ENCODE data around the gene AIP. TPM values are rescaled to one million over a fixed set of nuclear protein-coding genes. Genes with fewer than 3 reads are reported as not detected.
"Not testable (repeated sequence)": the region's sequence is repeated elsewhere in the genome, so short reads cannot be mapped to it uniquely, and the experiment has no call there.

AIP gene
- total RNA-seq, 2 donors from 2014 or later, result 44.4 to 50.5 TPM

DNA sequence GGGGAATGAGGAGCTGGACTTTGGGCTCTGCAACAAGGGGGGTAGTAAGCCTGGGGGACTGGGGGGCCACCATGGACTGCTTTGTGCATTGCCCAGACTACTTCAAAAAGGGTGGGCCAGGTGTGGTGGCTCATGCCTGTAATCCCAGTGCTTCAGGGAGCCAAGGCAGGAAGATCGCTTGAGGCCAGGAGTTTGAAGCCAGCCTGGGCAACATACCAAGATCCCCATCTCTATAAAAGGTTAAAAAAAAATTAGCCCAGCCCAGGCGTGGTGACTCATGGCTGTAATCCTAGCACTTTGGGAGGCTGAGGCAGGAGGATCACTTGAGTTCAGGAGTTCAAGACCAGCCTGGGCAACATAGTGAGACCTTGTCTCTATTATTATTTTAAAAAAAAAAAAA is 17.3 kb upstream of the AIP start:
- intact Hi-C loops (cut with DNase I); DNase-seq (ENCODE audit: low spot score): not testable (repeated sequence)

DNA sequence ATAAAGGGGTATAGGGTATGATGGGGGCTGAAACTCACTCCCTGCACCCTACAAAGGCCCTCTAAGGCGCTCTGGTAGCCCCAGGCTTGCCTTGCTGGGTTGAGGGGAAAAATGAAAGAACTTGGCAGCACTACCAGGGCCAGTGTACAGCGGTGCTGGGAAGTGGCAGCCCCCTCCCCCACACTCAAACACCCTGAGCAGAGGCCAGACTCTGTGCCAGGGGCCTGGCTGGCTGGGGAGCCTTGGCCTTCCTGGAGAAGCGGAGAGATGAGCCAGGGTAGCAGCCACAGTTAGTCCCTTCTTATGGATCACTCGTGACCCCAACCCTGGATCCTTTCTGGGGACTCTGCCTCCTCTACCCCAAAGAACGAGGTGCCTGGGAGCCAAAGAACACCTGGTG is 16.5 kb upstream of the AIP start:
- intact Hi-C loops (cut with DNase I), result no loop called here
- no peak for DNase-seq (ENCODE audit: low spot score)

DNA sequence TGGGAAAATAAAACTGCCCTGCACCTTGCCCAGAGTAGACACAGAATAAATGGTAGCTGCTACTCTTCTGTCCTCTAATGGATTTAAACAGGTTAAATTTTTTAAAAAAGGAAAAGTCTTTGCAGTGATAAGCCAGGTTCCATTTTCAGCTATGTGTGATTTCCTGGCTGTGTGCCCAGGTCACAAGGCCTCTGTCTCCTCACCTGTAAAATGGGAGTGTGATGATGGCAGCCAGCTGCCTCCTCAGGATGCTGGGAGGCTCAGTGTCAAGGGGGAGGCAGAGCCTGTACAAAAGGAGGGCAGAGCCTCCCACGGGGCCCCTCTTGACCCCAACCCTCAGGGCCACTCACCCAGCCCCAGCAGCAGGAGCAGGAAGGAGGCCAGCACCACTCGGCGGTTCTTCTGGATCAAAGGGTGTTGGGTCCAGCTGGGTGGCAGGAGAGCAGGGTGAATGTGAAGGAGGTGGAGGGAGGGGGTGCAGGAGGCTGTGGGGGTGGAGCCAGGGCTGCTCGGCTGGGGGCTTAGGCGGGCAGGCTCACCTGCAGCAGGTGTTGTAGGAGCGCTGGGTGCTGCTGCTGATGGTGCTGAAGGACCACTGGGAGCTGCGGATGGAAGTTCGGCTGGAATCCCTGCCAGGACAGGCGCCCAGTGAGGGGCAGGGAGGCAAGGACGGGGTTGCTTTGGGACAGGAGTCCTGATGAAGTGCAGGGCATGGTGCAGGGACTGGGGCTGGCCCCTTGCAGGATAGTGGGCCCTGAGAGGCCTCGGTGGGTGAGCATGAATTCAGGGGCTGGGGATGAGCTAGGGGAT is 15.7 kb upstream of the AIP start:
- DNase-seq (ENCODE audit: low spot score), result no peak
- intact Hi-C loops (cut with DNase I), result no loop called here

DNA sequence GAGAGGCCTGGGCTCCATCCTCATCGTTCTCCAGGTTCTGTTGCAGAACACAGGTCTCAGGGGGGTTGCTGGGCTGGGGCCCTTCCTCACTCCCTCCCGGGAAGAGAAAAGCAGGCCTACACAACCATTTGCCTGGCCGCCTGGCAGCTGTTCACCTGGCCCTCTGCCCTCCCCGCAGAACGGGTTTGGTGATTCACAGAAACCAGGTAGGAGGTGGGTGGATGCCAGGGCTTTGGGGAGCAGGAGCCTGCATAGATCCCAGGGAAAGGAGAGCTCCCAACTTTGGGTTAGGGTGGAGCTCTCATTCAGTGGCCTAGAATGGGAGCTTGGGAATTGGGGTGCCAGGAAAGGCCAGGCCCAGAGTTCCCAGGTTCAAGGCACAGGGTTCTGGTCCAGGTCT is 14.8 kb upstream of the AIP start:
- no peak for DNase-seq (ENCODE audit: low spot score)

DNA sequence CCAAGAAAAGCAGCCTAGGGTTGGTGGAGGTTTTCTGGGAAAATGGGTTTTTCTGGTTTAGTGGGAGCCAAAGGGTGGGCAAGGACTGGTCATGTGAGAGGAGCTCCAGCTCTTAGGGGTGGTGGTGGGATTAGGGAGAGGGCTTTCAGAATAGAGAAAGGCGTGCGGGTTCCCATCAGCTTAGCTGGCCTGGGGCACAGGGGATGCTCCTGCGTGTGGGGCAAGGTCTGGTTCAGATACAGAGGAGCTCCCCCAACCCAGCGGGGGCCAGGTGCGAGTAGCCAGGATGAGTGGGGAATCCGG is 14.4 kb upstream of the AIP start:
- intact Hi-C loops (cut with DNase I), result no loop called here
- no peak for DNase-seq (ENCODE audit: low spot score)

More for the DNA sequence above, 14.8 kb upstream of the AIP start:
- intact Hi-C loops (cut with DNase I), result no loop called here

DNA sequence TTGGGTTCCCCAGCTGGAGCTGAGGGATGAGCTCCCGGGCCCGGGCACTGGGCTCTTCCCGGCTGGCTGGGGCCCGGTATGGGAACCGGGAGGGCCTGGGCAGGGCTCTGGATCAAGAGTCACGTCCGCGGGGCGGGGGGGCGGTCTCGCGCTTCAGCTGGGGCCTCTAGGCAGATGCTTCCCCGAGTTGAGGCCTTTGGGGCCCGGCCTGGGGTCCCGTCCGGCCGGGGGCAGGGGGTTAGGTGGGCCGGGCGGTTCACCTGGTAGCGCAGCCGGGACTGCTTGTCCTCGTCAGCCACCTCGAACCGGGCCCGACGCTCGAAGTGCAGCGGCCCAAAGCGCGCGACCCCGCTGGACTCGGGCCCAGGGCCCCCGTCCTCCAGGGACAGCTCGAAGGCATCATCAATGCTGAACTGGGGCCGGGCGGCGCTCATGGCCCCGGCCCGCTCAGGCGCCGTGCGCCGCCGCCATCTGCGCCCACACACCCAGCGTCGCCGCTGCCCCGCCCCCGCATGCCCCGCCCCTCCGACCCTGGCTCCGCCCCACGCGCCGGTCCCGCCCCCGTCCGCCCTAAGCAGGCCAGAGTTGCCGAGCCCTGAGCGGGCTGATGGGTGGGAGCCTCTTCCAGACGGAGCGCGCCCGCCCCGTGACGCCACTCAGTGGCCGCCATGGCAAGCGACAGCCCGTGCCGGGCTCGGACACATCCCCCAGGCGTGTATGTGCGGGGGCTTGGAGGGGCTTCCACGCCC is 13.9 kb upstream of the AIP start, which contains the start of gene TMEM134:
TSS of gene TMEM134 (minus strand) at position 493 of the 749 bp plus-strand sequence. CDS start at position 434, 59 bp downstream.
- peak; percentile 98 for DNase-seq (ENCODE audit: low spot score)
- intact Hi-C loops (cut with DNase I), result no loop called here

DNA sequence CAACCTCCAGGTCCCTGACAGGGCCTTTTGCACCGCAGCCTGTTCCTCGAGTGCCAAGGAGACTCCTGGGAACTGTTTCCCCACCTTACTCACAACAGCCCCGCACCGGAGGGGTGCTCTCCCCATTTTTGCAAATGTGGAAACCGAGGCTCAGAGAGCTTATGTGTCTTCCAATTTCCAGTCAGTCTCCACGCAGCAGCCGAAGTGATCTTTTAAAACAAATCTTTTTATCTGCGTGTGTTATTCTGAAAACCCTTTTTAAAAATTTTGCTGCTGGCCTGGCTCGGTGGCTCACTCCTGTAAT is 13.4 kb upstream of the AIP start:
- intact Hi-C loops (cut with DNase I), result no loop called here
- no peak for DNase-seq (ENCODE audit: low spot score)

DNA sequence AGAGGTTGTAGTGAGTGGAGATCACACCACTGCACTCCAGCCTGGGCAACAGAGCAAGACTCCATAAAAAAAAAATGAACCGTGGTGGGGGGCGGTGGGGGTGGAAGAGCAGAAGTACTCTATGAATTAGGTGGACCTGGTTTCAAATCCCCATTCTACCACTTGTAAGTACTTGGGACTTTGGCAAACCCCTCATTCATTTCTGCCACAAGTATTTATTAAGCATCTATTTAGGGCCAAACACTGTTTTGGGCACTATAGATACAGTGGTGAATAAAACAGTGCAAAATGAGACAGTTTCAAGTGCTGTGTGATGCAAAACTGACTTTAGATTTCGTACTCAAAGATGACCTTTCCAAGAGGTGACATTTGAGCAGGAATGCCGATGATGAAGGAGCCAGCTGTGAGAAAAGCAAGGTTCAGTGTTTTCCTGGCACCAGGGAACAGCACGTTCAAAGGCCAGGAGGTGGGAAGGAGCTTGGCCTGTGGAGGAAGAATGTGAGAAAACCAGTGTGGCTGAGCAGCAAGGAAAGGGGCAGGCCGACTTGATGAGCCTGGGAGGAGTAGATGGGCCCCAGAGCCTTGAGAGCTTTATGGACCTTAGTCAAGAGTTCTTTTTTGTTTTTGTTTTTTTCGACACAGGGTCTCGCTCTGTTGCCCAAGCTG is 12.4 kb upstream of the AIP start:
- intact Hi-C loops (cut with DNase I), result no loop called here
- DNase-seq (ENCODE audit: low spot score), result no peak

DNA sequence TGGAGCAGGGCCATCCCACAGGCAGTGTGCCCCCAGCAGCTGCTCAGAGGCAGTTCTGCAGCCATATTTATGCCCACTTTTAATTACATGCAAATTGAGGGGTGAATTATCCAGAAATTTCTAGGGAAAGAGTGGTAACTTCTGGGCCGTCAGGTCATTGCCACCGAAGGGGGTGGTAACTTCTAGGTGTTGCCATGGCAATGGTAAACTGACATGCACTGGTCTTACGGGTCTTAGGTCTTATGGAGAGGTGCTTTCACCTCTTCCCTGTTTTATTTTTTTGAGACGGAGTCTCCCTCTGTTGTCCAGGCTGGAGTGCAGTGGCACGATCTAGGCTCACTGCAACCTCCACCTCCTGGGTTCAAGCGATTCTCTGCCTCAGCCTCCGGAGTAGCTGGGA is 9.9 kb upstream of the AIP start:
- intact Hi-C loops (cut with DNase I), result no loop called here
- DNase-seq (ENCODE audit: low spot score), result no peak

DNA sequence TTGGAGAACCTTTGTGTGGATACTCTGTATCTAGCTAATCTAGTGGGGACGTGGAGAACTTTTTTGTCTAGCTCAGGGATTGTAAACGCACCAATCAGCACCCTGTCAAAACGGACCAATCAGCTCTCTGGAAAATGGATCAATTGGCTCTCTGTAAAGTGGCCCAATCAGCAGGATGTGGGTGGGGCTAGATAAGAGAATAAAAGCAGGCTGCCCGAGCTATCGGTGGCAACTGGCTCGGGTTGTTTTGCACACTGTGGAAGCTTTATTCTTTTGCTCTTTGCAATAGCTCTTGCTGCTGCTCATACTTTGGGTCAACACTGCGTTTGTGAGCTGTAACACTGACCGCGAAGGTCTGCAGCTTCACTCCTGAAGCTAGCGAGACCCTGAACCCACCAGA is 6.1 kb upstream of the AIP start:
- intact Hi-C loops (cut with DNase I), result not testable (repeated sequence)

DNA sequence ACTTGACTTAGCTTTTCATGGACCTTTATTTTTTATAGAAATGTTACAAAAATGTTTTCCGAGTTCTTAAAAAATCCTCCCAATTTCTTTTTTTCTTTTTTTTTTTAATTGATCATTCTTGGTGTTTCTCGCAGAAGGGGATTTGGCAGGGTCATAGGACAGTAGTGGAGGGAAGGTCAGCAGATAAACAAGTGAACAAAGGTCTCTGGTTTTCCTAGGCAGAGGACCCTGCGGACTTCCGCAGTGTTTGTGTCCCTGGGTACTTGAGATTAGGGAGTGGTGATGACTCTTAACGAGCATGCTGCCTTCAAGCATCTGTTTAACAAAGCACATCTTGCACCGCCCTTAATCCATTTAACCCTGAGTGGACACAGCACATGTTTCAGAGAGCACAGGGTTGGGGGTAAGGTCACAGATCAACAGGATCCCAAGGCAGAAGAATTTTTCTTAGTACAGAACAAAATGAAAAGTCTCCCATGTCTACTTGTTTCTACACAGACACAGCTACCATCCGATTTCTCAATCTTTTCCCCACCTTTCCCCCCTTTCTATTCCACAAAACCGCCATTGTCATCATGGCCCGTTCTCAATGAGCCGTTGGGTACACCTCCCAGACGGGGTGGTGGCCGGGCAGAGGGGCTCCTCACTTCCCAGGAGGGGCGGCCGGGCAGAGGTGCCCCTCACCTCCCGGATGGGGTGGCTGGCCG is 5.3 kb upstream of the AIP start:
- intact Hi-C loops (cut with DNase I); DNase-seq (ENCODE audit: low spot score): not testable (repeated sequence)

More for the DNA sequence above, 6.1 kb upstream of the AIP start:
- DNase-seq (ENCODE audit: low spot score), result not testable (repeated sequence)

DNA sequence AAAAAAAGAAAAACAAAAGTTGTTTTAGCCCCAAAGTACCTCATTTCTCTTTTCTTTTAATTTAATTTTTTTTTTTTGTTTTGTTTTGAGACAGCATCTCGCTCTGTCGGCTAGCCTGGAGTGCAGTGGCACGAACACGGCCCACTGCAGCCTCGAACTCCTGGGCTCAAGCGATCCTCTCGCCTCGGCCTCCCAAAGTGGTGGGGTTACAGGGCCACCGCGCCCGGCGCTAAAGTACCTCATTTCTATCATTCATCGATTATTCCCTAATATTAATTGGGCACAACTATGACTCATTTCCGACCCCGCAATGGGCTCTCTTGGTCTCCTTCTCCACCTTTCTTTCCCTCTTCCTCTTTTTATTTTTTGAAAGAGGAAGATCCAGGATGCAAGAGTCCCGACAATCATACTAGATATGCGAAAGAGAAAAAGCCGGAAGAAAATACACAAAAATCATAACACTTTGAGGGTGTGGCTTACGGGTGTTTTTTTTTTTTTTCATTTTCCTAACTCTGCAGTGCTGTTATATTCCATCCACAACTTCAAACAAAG is 475 bp upstream of the AIP start:
- intact Hi-C loops (cut with DNase I), result no loop called here
- DNase-seq (ENCODE audit: low spot score), result no peak

DNA sequence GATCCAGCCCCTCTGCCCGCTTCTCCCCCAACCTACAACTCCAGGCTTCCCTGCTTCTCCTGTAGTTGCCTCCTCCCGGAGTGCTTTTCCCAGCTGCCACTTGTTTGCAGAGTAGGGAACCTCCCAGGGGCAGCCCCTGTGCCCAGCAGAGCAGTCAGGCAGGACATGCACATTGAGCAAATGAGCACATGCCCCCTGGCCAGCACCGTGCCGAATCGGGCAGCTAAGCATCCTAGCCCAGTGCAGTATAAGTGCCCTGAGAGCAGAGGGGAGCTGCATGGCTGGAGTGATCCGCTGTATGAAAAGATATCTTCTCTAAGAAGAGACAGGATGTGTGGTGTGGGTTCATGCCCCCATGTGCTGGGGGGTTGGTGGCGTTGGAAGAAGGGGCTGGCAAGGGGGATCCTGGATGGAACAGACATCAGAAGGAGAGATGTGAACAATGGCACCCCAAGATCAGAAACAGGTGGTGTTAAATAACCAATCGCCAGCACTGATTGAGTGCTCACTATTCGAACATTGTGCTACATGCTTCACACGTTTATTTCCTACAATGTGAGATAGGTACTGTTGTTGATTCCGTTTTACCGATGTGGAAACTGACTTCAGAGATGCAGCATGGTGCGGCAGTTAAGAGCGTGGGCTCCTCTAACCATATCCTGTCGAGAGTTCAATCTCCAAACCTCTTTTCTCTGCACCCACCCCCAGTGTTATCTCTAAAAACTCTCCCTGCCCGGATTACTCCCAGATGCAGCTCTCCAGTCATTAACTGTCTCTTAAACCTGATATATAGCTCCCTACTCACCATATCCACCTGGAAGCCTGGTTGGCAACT is 1.2 kb downstream of the AIP start:
- intact Hi-C loops (cut with DNase I), result no loop called here
- DNase-seq (ENCODE audit: low spot score), result no peak

DNA sequence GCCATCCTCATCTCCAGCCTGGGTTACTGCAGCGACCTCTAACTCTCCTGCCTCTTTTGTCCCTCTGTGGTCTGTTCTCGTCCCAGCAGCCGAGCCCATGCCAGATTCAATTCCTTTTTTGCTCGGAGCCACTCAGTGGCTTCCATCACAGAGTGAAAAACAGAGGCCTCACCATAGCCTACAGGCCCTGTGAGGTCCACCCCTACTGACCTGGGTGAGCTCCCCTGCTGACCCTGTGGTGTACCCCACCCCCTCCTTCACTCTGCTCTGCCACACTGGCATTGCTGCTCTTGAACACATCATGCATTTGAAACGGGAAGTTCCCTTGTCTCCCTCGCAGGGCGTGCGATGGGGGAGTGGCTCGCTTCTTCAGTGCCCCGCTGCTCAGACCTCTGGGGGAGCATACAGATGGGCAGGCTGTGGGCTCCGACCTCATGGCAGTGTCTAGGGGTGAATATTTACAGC is 2.1 kb downstream of the AIP start:
- intact Hi-C loops (cut with DNase I), result no loop called here
- no peak for DNase-seq (ENCODE audit: low spot score)

DNA sequence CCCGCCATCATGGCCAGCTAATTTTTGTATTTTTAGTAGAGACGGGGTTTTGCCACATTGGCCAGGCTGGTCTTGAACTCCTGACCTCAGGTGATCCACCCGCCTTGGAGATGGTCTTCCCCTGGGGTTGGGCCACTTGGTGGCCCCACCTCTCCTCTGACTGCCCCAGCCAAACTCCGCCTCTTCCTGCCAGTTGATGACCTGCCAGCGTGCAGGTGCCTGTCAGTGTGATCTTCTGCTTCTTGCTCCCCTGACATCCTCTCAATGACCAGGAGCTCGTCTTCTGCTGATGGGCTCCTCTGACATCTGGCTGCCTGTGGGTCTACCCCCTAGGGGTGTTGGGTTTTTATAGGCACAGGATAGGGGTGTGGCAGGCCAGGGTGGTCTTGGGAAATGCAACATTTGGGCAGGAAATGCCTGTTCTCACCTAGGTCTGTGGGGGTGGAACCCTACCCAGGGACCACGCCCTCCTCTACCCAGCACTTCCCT is 3.1 kb downstream of the AIP start:
- intact Hi-C loops (cut with DNase I); DNase-seq (ENCODE audit: low spot score): not testable (repeated sequence)

DNA sequence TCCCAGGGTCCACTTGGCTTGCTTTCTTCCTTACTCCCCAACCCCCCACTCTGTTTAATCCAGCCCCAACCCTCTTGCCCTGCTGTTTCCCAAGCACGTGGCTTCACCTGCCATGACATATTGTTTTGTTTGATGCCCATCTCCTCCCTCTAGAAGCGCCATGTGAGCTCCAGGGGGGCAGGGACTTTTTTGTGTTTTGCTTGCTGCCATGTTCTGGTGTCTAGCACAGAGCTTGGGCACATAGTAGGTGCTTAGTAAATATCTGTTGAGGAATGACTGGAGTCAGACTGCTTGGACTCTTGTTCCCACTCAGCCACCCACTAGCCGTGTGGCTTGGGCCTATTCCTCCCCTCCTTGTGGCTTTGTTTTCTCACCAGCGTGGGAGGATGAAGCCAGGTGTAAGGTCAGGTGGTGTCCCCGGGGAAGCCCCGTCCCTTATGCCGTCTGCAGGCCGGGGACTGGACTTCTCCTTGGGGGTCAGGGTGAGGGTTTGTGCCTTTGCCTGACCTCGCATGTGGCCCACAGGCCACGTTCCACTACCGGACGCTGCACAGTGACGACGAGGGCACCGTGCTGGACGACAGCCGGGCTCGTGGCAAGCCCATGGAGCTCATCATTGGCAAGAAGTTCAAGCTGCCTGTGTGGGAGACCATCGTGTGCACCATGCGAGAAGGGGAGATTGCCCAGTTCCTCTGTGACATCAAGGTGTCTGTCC is 3.8 kb downstream of the AIP start:
- DNase-seq (ENCODE audit: low spot score), result no peak
- intact Hi-C loops (cut with DNase I), result no loop called here

DNA sequence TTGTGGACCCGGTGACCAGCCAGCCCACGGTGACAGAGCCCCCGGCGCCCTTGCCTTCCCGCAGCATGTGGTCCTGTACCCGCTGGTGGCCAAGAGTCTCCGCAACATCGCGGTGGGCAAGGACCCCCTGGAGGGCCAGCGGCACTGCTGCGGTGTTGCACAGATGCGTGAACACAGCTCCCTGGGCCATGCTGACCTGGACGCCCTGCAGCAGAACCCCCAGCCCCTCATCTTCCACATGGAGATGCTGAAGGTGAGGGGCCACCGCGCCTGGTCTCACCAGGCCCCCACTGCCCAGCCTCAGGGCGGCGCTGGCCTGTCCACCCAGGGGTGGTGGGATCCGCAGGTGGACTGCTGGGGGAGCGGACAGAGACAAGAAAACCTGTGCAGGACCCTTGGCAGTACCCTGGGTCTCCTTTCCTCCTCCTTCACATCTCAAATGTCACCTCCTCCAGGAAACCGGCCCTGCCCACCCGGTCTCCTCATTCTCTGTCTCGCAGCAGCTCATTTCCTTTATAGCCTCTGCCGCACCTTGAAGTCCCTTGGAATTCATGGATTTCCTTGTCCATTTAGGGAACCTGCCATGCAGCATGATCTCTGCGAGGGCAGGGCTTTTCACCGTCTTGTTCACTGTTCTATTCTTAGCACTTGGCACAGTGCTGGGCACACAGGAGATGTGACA is 6.5 kb downstream of the AIP start:
- DNase-seq (ENCODE audit: low spot score), result no peak
- intact Hi-C loops (cut with DNase I), result no loop called here

Measured in posterior vena cava (tissue), 2 donors.